ENCODE results near the gene TRMT2A. TPM values are rescaled to one million over a fixed set of nuclear protein-coding genes. Genes with fewer than 3 reads are reported as not detected.

TRMT2A gene
- total and polyA plus RNA-seq, 2 of the 8 experiments (the other 6 are each of a cell fraction or from before 2014, with no cell fraction given), result 44.9 to 50.3 TPM

- peaks cover 9% of the 10 kb centered on the region for H3K23me2 ChIP-seq (ENCODE audit: low read depth, low read length)
- H3K79me2 ChIP-seq (ENCODE audit: control insufficient read depth in 1 of 2, insufficient read depth in 2 of 2, low read length in 2 of 2), result peaks cover 27 to 51% of the 10 kb centered on the region in 2 experiments
- H3K14ac ChIP-seq (ENCODE audit: insufficient read length), result no peak overlapping the region
- peak overlapping the region; percentile 67 to 98 (median 96) for H3K9ac ChIP-seq (replicated peaks in 1 of 4; ENCODE audit: extremely low read depth in 1 of 4, low read depth in 3 of 4, low read length in 3 of 4)
- H3K18ac ChIP-seq (ENCODE audit: extremely low read depth, low read length), result peak overlapping the region; percentile 78; the same call in 1 of the 2 replicates
- no peak overlapping the region for H3K23ac ChIP-seq (ENCODE audit: insufficient read length)
- no peak overlapping the region for H2BK120ac ChIP-seq (replicated peaks; ENCODE audit: low read depth, low read length)
- no peaks in the 10 kb centered on the region for H3K27me3 ChIP-seq (replicated peaks in 1 of 4; ENCODE audit: control insufficient read depth in 3 of 4, extremely low read depth in 1 of 4, insufficient read depth in 3 of 4, low read length in 3 of 4)
- ChIA-PET CTCF (ENCODE audit: partially characterized antibody) (interaction anchor here (0.9 kb wide), 1 partner anchor 65 kb away, joined by 3 read pairs; no protein-coding TSS in a partner anchor), POLR2A (ENCODE audit: partially characterized antibody) (interaction anchor here (1.0 to 29.4 kb wide), 9 partner anchors 17 to 106 kb away, joined by 3 to 598 read pairs (median 6); partner anchors contain the start of genes RANBP1 and TRMT2A)
- peak overlapping the region; percentile 22 for H4K91ac ChIP-seq (replicated peaks; ENCODE audit: insufficient read length, low read length)
- peak overlapping the region; percentile 81 to 99 (median 92) for H3K4me3 ChIP-seq (ENCODE audit: extremely low read depth in 1 of 4, insufficient read depth in 2 of 4, low read depth in 3 of 4, low read length in 4 of 4)
- H2AK5ac ChIP-seq (ENCODE audit: low read depth, low read length), result peak overlapping the region; percentile 98
- no peak overlapping the region for H2BK20ac ChIP-seq (ENCODE audit: low read length)
- WGBS, 2 experiments (ENCODE audit: extremely low coverage in 1 of 2, insufficient coverage in 1 of 2, insufficient read length in 1 of 2, insufficient replicate concordance in 2 of 2, low coverage in 1 of 2, low lambda C conversion rate in 2 of 2, missing lambda C conversion rate in 1 of 2), result 2% methylated on average over 21 of the region's 34 CpGs; no CpG with 5 or more reads in 1 of the 2 experiments
- no peak overlapping the region for H2BK15ac ChIP-seq (ENCODE audit: low read length)
- H2BK12ac ChIP-seq (ENCODE audit: low read depth, low read length), result no peak overlapping the region
- peaks cover 22% of the 10 kb centered on the region for H3K79me1 ChIP-seq (ENCODE audit: low read depth, low read length)
- peak overlapping the region; percentile 94; the same call in 1 of the 2 replicates for H4K8ac ChIP-seq (ENCODE audit: extremely low read depth, insufficient read depth, low read length)
- peak overlapping the region; percentile 66 for H4K5ac ChIP-seq (ENCODE audit: insufficient read length, low read depth, low read length)
- FAIRE-seq (no peak), DNase-seq (ENCODE audit: low read depth in 1 of 2, low spot score in 2 of 2) (peak in 1 of 2 experiments; percentile 73)
- H2AFZ ChIP-seq (ENCODE audit: low read length), result no peak overlapping the region
- H3K9me3 ChIP-seq (ENCODE audit: insufficient read depth in 2 of 2, low read depth in 1 of 2, low read length in 1 of 2), result no peaks in the 10 kb centered on the region
- peaks cover 16 to 31% of the 10 kb centered on the region in 2 experiments for H4K20me1 ChIP-seq (replicated peaks in 1 of 2; ENCODE audit: control insufficient read depth in 1 of 2, insufficient read depth in 2 of 2, low read length in 2 of 2)
- H3K4me2 ChIP-seq (ENCODE audit: insufficient read depth in 1 of 2, low read depth in 2 of 2, low read length in 2 of 2), result peak overlapping the region; percentile 87 to 99
- H3K4ac ChIP-seq (replicated peaks; ENCODE audit: insufficient read length, low read depth, low read length), result peak overlapping the region; percentile 46
- peak overlapping the region; percentile 79 for H3K27ac ChIP-seq (ENCODE audit: low read depth, low read length)
- peaks cover 3 to 19% (median 11%) of the 10 kb centered on the region in 4 experiments for H3K4me1 ChIP-seq (replicated peaks in 1 of 4; ENCODE audit: control insufficient read depth in 3 of 4, insufficient read depth in 4 of 4, low read length in 3 of 4)
- H3K56ac ChIP-seq (replicated peaks; ENCODE audit: insufficient read length, low read depth, low read length), result peak overlapping the region; percentile 24
- peak overlapping the region; percentile 89 for H2BK5ac ChIP-seq (ENCODE audit: low read depth, low read length)
- peaks cover 0 to 2% (median 0%) of the 10 kb centered on the region in 4 experiments; a peak in 1 of 8 replicates for H3K36me3 ChIP-seq (ENCODE audit: control insufficient read depth in 2 of 4, insufficient read depth in 4 of 4, low read length in 3 of 4)
- TF ChIP-seq TCF12 (IDR thresholded peaks at IDR 0.05; ENCODE audit: low read depth, low read length) (no peak), YY1 (IDR thresholded peaks at IDR 0.05; ENCODE audit: low read depth, low read length) (peak; percentile 78), CEBPB (IDR thresholded peaks at IDR 0.05; ENCODE audit: low read depth, low read length) (no peak), PHF8 (conservative IDR thresholded peaks at IDR 0.05; ENCODE audit: low read depth, low read length) (peak; percentile 61), POLR2A (IDR thresholded peaks at IDR 0.05; ENCODE audit: control extremely low read depth in 1 of 2, low read depth in 2 of 2, low read length in 2 of 2) (no peak), KDM4A (IDR thresholded peaks at IDR 0.05; ENCODE audit: low read depth, low read length, severe bottlenecking) (no peak), SIN3A (conservative IDR thresholded peaks at IDR 0.05 in 1 of 2, IDR thresholded peaks at IDR 0.05 in 1 of 2; ENCODE audit: low read depth in 1 of 2, low read length in 2 of 2) (peak in 1 of 2 experiments; percentile 56; a peak in 1 of 4 replicates), RFX5 (IDR thresholded peaks at IDR 0.05; ENCODE audit: borderline replicate concordance, low read depth, low read length) (no peak), HDAC2 (IDR thresholded peaks at IDR 0.05; ENCODE audit: borderline replicate concordance in 1 of 2, low read depth in 2 of 2, low read length in 2 of 2) (no peak), CBX8 (IDR thresholded peaks at IDR 0.05; ENCODE audit: borderline replicate concordance, low read depth, low read length) (no peak)
- TF ChIP-seq, protein P1, sequence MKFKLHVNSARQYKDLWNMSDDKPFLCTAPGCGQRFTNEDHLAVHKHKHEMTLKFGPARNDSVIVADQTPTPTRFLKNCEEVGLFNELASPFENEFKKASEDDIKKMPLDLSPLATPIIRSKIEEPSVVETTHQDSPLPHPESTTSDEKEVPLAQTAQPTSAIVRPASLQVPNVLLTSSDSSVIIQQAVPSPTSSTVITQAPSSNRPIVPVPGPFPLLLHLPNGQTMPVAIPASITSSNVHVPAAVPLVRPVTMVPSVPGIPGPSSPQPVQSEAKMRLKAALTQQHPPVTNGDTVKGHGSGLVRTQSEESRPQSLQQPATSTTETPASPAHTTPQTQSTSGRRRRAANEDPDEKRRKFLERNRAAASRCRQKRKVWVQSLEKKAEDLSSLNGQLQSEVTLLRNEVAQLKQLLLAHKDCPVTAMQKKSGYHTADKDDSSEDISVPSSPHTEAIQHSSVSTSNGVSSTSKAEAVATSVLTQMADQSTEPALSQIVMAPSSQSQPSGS (IDR thresholded peaks at IDR 0.05; ENCODE audit: low read length), result no peak
Observed at GRCh38 chr22:20080445-20080775, 36.6 kb downstream of the TRMT2A start.
